DND-41 (cell line): Measurements from ENCODE around the gene SLC6A4.

Experiments used
- ATAC-seq: fragments of 200-7000 bp; cut with Tn5 transposase; 3 replicates; pipeline ENCODE4 v1.9.1; 2021; ENCODE audit warnings: low read depth; ENCODE audit not compliant: insufficient read depth
- DNase-seq: peaks from one replicate; pipeline ENCODE4 v3.0.0-alpha.2; 2020
- H2AFZ ChIP-seq: 2 replicates; pipeline ENCODE4 v1.6.0; 2012; ENCODE audit warnings: low read depth, low read length
- H3K27ac ChIP-seq: 2 replicates; pipeline ENCODE4 v1.5.1; 2012; ENCODE audit warnings: low read length, inconsistent platforms
- H3K27me3 ChIP-seq: fragments of 200-600 bp; sonication (generic); 2 replicates; pipeline ENCODE4 v1.6.0; 2012; ENCODE audit warnings: low read length, mild to moderate bottlenecking, inconsistent platforms; ENCODE audit not compliant: insufficient read depth, poor library complexity
- H3K36me3 ChIP-seq: 2 replicates; pipeline ENCODE4 v1.5.1; 2012; ENCODE audit warnings: low read length, inconsistent platforms; ENCODE audit not compliant: insufficient read depth
- H3K4me1 ChIP-seq: 2 replicates; pipeline ENCODE4 v1.5.1; 2012; ENCODE audit warnings: mild to moderate bottlenecking, low read length; ENCODE audit not compliant: insufficient read depth
- H3K4me2 ChIP-seq: 2 replicates; pipeline ENCODE4 v1.6.0; 2012; ENCODE audit warnings: mild to moderate bottlenecking, moderate library complexity, low read length, inconsistent platforms; ENCODE audit not compliant: insufficient read depth
- H3K4me3 ChIP-seq, 2 experiments: fragments of 200-600 bp in 1 of 2; shearing (Covaris generic) in 1 of 2; 2 replicates each; pipeline ENCODE4 v1.5.1; 2012 to 2016; ENCODE audit warnings: inconsistent platforms in 2 of 2, low read length in 2 of 2, mild to moderate bottlenecking in 2 of 2, low read depth in 1 of 2, moderate library complexity in 1 of 2
- H3K79me2 ChIP-seq: 2 replicates; pipeline ENCODE4 v1.6.0; 2012; ENCODE audit warnings: low read length, inconsistent platforms; ENCODE audit not compliant: insufficient read depth
- H3K9ac ChIP-seq: 2 replicates; pipeline ENCODE4 v1.6.0; 2012; ENCODE audit warnings: low read depth, mild to moderate bottlenecking, inconsistent platforms, low read length, moderate library complexity
- H3K9me3 ChIP-seq: 2 replicates; pipeline ENCODE4 v1.5.1; 2012; ENCODE audit warnings: low read length, moderate library complexity, mild to moderate bottlenecking, inconsistent platforms; ENCODE audit not compliant: insufficient read depth, severe bottlenecking
- H4K20me1 ChIP-seq: 2 replicates; pipeline ENCODE4 v1.6.0; 2012; ENCODE audit warnings: low read length; ENCODE audit not compliant: insufficient read depth
- CTCF ChIP-seq: IDR thresholded peaks from 2 replicates; pipeline ENCODE4 v1.5.1; 2012; ENCODE audit warnings: borderline replicate concordance, low read length, moderate library complexity, mild to moderate bottlenecking; ENCODE audit not compliant: poor library complexity, severe bottlenecking; ENCODE audit errors: extremely low read depth
- EZH2 ChIP-seq: IDR thresholded peaks from 3 replicates; pipeline ENCODE4 v1.6.1; 2012; ENCODE audit warnings: borderline replicate concordance, low read depth, mild to moderate bottlenecking, moderate library complexity, low read length, inconsistent platforms; ENCODE audit not compliant: severe bottlenecking

Gene SLC6A4

GRCh38 chr17:30243002-30243401 is 7.5 kb upstream of the SLC6A4 start:
- TF ChIP-seq CTCF (no peak), EZH2 (no peak)
- H3K9me3 ChIP-seq, result no peaks in the 10 kb centered on the region
- ATAC-seq, result no peak

GRCh38 chr17:30241051-30241450 is 5.6 kb upstream of the SLC6A4 start:
- H3K9me3 ChIP-seq, result no peaks in the 10 kb centered on the region
- no peak overlapping the region for H3K9ac ChIP-seq
- no peak overlapping the region for H3K4me3 ChIP-seq
- no peak for TF ChIP-seq EZH2
- no peak for TF ChIP-seq CTCF
- no peaks in the 10 kb centered on the region for H4K20me1 ChIP-seq
- no peaks in the 10 kb centered on the region for H3K36me3 ChIP-seq
- no peak for ATAC-seq
- H3K4me1 ChIP-seq, result no peaks in the 10 kb centered on the region
- no peak overlapping the region for H2AFZ ChIP-seq
- no peaks in the 10 kb centered on the region for H3K79me2 ChIP-seq
- H3K27ac ChIP-seq, result no peak overlapping the region
- no peak for DNase-seq
- no peaks in the 10 kb centered on the region for H3K27me3 ChIP-seq
- H3K4me2 ChIP-seq, result no peak overlapping the region

More at GRCh38 chr17:30243002-30243401, 7.5 kb upstream of the SLC6A4 start:
- no peak for DNase-seq
- Histone ChIP-seq H3K4me1 (no peaks in the 10 kb centered on the region), H3K79me2 (no peaks in the 10 kb centered on the region), H3K9ac (no peak overlapping the region), H3K27me3 (no peaks in the 10 kb centered on the region), H2AFZ (no peak overlapping the region), H3K4me3 (no peak overlapping the region), H4K20me1 (no peaks in the 10 kb centered on the region), H3K27ac (no peak overlapping the region), H3K4me2 (no peak overlapping the region), H3K36me3 (peaks cover 15% of the 10 kb centered on the region)

GRCh38 chr17:30240177-30240576 is 4.7 kb upstream of the SLC6A4 start:
- Histone ChIP-seq H3K9me3 (no peaks in the 10 kb centered on the region), H3K4me2 (no peak overlapping the region), H3K9ac (no peak overlapping the region), H2AFZ (no peak overlapping the region), H3K27me3 (no peaks in the 10 kb centered on the region), H4K20me1 (no peaks in the 10 kb centered on the region), H3K27ac (no peak overlapping the region), H3K79me2 (no peaks in the 10 kb centered on the region), H3K4me1 (no peaks in the 10 kb centered on the region), H3K4me3 (no peak overlapping the region), H3K36me3 (no peaks in the 10 kb centered on the region)
- DNase-seq, result no peak
- TF ChIP-seq EZH2 (no peak), CTCF (no peak)
- ATAC-seq, result no peak

GRCh38 chr17:30239089-30239462 is 3.6 kb upstream of the SLC6A4 start:
- Histone ChIP-seq H3K27me3 (no peaks in the 10 kb centered on the region), H3K9ac (no peak overlapping the region), H3K4me1 (no peaks in the 10 kb centered on the region), H3K27ac (no peak overlapping the region), H3K9me3 (no peaks in the 10 kb centered on the region), H3K79me2 (no peaks in the 10 kb centered on the region), H3K36me3 (no peaks in the 10 kb centered on the region), H4K20me1 (no peaks in the 10 kb centered on the region), H3K4me2 (no peak overlapping the region), H3K4me3 (no peak overlapping the region), H2AFZ (no peak overlapping the region)
- no peak for DNase-seq
- TF ChIP-seq EZH2, result no peak
- TF ChIP-seq CTCF, result no peak
- no peak for ATAC-seq
